HepG2 (cell line): Measurements from ENCODE around the gene RPS17. TPM values are rescaled to one million over a fixed set of nuclear protein-coding genes. Genes with fewer than 3 reads are reported as not detected.

Experiments used
- ATAC-seq: fragments of 200-7000 bp; cut with Tn5 transposase; 3 replicates; pipeline ENCODE4 v1.9.1; 2020; ENCODE audit warnings: mild to moderate bottlenecking, moderate library complexity
- BruUV-seq: library from RNA; stranded (reverse); fragments of 400-500 nt; replicated peaks from 2 replicates; lab custom pipeline; 2021; lab: Mats Ljungman, UMichigan
- CTCF ChIA-PET: fragments of 300-600 bp; formaldehyde crosslinking; extraction: SDS; loops from one replicate; lab custom pipeline; 2021; ENCODE audit warnings: low total read pairs, inconsistent platforms, low intra/inter-chr PET ratio; lab: Yijun Ruan, JAX
- POLR2A ChIA-PET: fragments of 350-600 bp; sonication (Branson Sonifier 250); formaldehyde crosslinking; loops from one replicate; lab custom pipeline; 2020; ENCODE audit warnings: antibody characterized with exemption, inconsistent platforms; lab: Yijun Ruan, JAX
- DNase-seq: peaks from one replicate; pipeline ENCODE4 v3.0.0-alpha.2; 2015; ENCODE audit warnings: low spot score
- FAIRE-seq: peaks from 3 replicates; lab custom pipeline; 2011; peaks lifted over from hg19 to GRCh38; lab: Jason Lieb, UNC
- H2AFZ ChIP-seq: one replicate; pipeline ENCODE4 v1.6.1; 2011; ENCODE audit warnings: low read length, inconsistent platforms
- H3K27ac ChIP-seq: fragments of 300-600 bp; 3 replicates; pipeline ENCODE4 v1.8.0; 2011; ENCODE audit warnings: mixed run types, mild to moderate bottlenecking, mixed read lengths, low read length, inconsistent platforms; ENCODE audit not compliant: insufficient read depth; ENCODE audit errors: extremely low read length
- H3K27me3 ChIP-seq, 2 experiments: fragments of 200-600 bp in 1 of 2; 2 replicates in 1 of 2; 3 replicates in 1 of 2; pipeline versions ENCODE4 v1.6.0 to v1.8.0; 2011; ENCODE audit warnings: low read length in 2 of 2, mild to moderate bottlenecking in 2 of 2, moderate library complexity in 2 of 2, inconsistent platforms in 1 of 2; ENCODE audit not compliant: insufficient read depth in 2 of 2, control insufficient read depth in 1 of 2
- H3K36me3 ChIP-seq, 2 experiments: fragments of 200-600 bp in 1 of 2; replicated peaks in 1 of 2; 2 replicates in 1 of 2; 3 replicates in 1 of 2; pipeline versions ENCODE4 v1.5.1 to v1.8.0; 2011; ENCODE audit warnings: low read length in 2 of 2, inconsistent platforms in 1 of 2; ENCODE audit not compliant: insufficient read depth in 2 of 2, control insufficient read depth in 1 of 2
- H3K4me1 ChIP-seq: 2 replicates; pipeline ENCODE4 v1.5.1; 2012; ENCODE audit warnings: low read length, inconsistent platforms; ENCODE audit not compliant: insufficient read depth
- H3K4me2 ChIP-seq: 2 replicates; pipeline ENCODE4 v1.6.0; 2011; ENCODE audit warnings: low read depth, low read length, inconsistent platforms
- H3K4me3 ChIP-seq, 3 experiments: fragments of 200-600 bp in 1 of 3; sonication (generic), shearing (Covaris generic) in 1 of 3; replicated peaks in 1 of 3; 2 replicates each; pipeline ENCODE4 v1.5.1; 2011 to 2016; ENCODE audit warnings: low read length in 3 of 3, inconsistent platforms in 2 of 3, low read depth in 2 of 3, mild to moderate bottlenecking in 2 of 3, control low read depth in 1 of 3, mixed read lengths in 1 of 3; ENCODE audit not compliant: insufficient read depth in 1 of 3
- H3K79me2 ChIP-seq: one replicate; pipeline ENCODE4 v1.6.1; 2011; ENCODE audit warnings: low read length, inconsistent platforms; ENCODE audit not compliant: insufficient read depth
- H3K9ac ChIP-seq: 2 replicates; pipeline ENCODE4 v1.6.0; 2011; ENCODE audit warnings: mild to moderate bottlenecking, low read depth, low read length, inconsistent platforms; ENCODE audit not compliant: insufficient read depth
- H3K9me3 ChIP-seq: 2 replicates; pipeline ENCODE4 v1.5.1; 2012; ENCODE audit warnings: mild to moderate bottlenecking, low read length
- H4K20me1 ChIP-seq: 2 replicates; pipeline ENCODE4 v1.6.0; 2011; ENCODE audit warnings: inconsistent platforms, mild to moderate bottlenecking, low read length, moderate library complexity; ENCODE audit not compliant: insufficient read depth
- ATAD3A ChIP-seq: sonication (generic); formaldehyde crosslinking; IDR thresholded peaks from 2 replicates; pipeline ENCODE4 v1.4.0; 2020; ENCODE audit warnings: missing genetic modification reagents
- GABPA ChIP-seq, 2 experiments: IDR thresholded peaks; 2 replicates each; pipeline ENCODE4 v1.6.1; 2011 to 2016; ENCODE audit warnings: low read depth in 2 of 2, low read length in 1 of 2, missing biosample characterization in 1 of 2, missing genetic modification characterization in 1 of 2
- ONECUT2 ChIP-seq: sonication (generic); formaldehyde crosslinking; IDR thresholded peaks from 2 replicates; pipeline ENCODE4 v1.4.0; 2020; ENCODE audit warnings: missing genetic modification reagents
- RORA ChIP-seq: sonication (generic); formaldehyde crosslinking; IDR thresholded peaks from 2 replicates; pipeline ENCODE4 v1.5.0; 2020; ENCODE audit warnings: mild to moderate bottlenecking, missing genetic modification reagents, moderate library complexity
- TAF15 ChIP-seq: fragments of 200-400 bp; formaldehyde crosslinking; IDR thresholded peaks from one replicate; pipeline ENCODE4 v1.6.1; 2018; ENCODE audit warnings: mild to moderate bottlenecking, low read depth, low read length; ENCODE audit not compliant: poor library complexity, severe bottlenecking
- ZNF446 ChIP-seq: sonication (generic); formaldehyde crosslinking; IDR thresholded peaks from 2 replicates; pipeline ENCODE4 v1.5.0; 2020; ENCODE audit warnings: mild to moderate bottlenecking, missing genetic modification reagents
- ZNF614 ChIP-seq: IDR thresholded peaks from 2 replicates; pipeline ENCODE4 v1.6.1; 2018; ENCODE audit warnings: missing biosample characterization, missing genetic modification reagents, inconsistent platforms, borderline replicate concordance
- ZNF639 ChIP-seq: conservative IDR thresholded peaks from 2 replicates; pipeline ENCODE4 v1.6.1; 2018; ENCODE audit warnings: missing genetic modification reagents
- WGBS: methylation state at CpG from one replicate; pipeline ENCODE4 v1.1.6; 2017; ENCODE audit warnings: low lambda C conversion rate; 5-methylcytosine and 5-hydroxymethylcytosine counted together
- in situ Hi-C: cut with HindIII; loops from 2 replicates; pipeline ENCODE4 v1.10.0; 2017; ENCODE audit warnings: low pct_unique_long_range_greater_than_20kb; ENCODE audit not compliant: extremely low pct_ligation_motif_present
- intact Hi-C: fragments of 100-400 bp; cut with micrococcal nuclease; formaldehyde crosslinking; loops from one replicate; pipeline ENCODE4 v1.10.0; 2022; ENCODE audit not compliant: unreplicated experiment
- polyA plus RNA-seq, 8 experiments: library from polyadenylated mRNA; depleted of rRNA in 3 of 8; stranded (reverse) in 7 of 8; unstranded in 1 of 8; fragments of >200 nt; fragmentation: Illumina TruSeq in 4 of 8; extraction: Trizol in 4 of 8; gene quantifications; 2 replicates each; pipeline versions ENCODE4 v1.2.1 to v1.2.3, GENCODE V29; 2011 to 2016; ENCODE audit warnings: low read depth in 4 of 8, missing spikeins in 1 of 8, mixed read lengths in 1 of 8; ENCODE audit not compliant: insufficient read depth in 1 of 8
- total RNA-seq, 5 experiments: library from RNA; depleted of rRNA; stranded (reverse); fragments of >200 nt; fragmentation: Illumina TruSeq; extraction: Trizol; gene quantifications; 2 replicates each; pipeline ENCODE4 v1.2.3, GENCODE V29; 2016; ENCODE audit warnings: low read depth in 1 of 5

The RPS17 gene
- total and polyA plus RNA-seq, 2 of the 13 experiments (the other 11 are each of a cell fraction or from before 2014, with no cell fraction given), result 2,570 to 5,021 TPM

- in situ Hi-C loops (loop anchor here (10.0 kb wide), 1 partner anchor 470 kb away; the partner anchor contains the start of gene C15orf40), intact Hi-C loops (no loop called here)
- TF ChIP-seq ATAD3A (CRISPR knock-in tag) (no peak), ZNF639 (CRISPR knock-in tag) (no peak), ZNF446 (CRISPR knock-in tag) (no peak), TAF15 (no peak), GABPA (IDR thresholded peaks at IDR 0.05; ENCODE audit: low read depth, low read length) (no peak), GABPA (CRISPR knock-in tag; IDR thresholded peaks at IDR 0.05; ENCODE audit: low read depth) (no peak), RORA (no peak), ZNF614 (CRISPR knock-in tag) (no peak), ONECUT2 (CRISPR knock-in tag) (no peak)
- Histone ChIP-seq H2AFZ (no peak overlapping the region), H4K20me1 (peaks cover 5% of the 10 kb centered on the region; the same call in 1 of the 2 replicates), H3K9me3 (no peaks in the 10 kb centered on the region), H3K27me3 (peaks cover 1 to 10% of the 10 kb centered on the region in 2 experiments; a peak in 2 of 5 replicates), H3K9ac (no peak overlapping the region), H3K4me1 (0 out of 2 replicates have a peak, but pooled peaks cover 5% of the 10 kb centered on the region), H3K36me3 (no peaks in the 10 kb centered on the region), H3K4me2 (no peak overlapping the region), H3K4me3 (no peak overlapping the region), H3K79me2 (peaks cover 8% of the 10 kb centered on the region), H3K27ac (no peak overlapping the region)
- no peak for FAIRE-seq
- DNase-seq, result no peak
- ATAC-seq, result no peak
- ChIA-PET CTCF (no interaction called here), POLR2A (no interaction called here)
- 34% methylated on average over 3 of the region's 9 CpGs for WGBS
- BruUV-seq, result no TSS peak
Measured at GRCh38 chr15:82544431-82544830, 4.2 kb upstream of the RPS17 start.
